GM06990 (cell line): ENCODE measurements around the gene TMEM41B.
A peak's percentile ranks its signal among the peaks of the same experiment; 100 is the strongest.

Source experiments
- DNase-seq: peaks from one replicate; pipeline ENCODE4 v3.0.0-alpha.2; 2011; ENCODE audit not compliant: insufficient read length; ENCODE audit errors: extremely low read depth
- H3K27me3 ChIP-seq: replicated peaks from 2 replicates; pipeline ENCODE4 v1.6.0; 2011; ENCODE audit warnings: low read length; ENCODE audit not compliant: control insufficient read depth, insufficient read depth
- H3K36me3 ChIP-seq: 2 replicates; pipeline ENCODE4 v1.5.1; 2011; ENCODE audit warnings: low read length; ENCODE audit not compliant: control insufficient read depth, insufficient read depth
- H3K4me3 ChIP-seq: replicated peaks from 2 replicates; pipeline ENCODE4 v1.5.1; 2011; ENCODE audit warnings: low read depth, mild to moderate bottlenecking, control low read depth, low read length
- TF ChIP-seq, protein P1 (sequence below): IDR thresholded peaks from 2 replicates; pipeline ENCODE4 v1.5.1; 2011; ENCODE audit warnings: low read length, control low read depth, mild to moderate bottlenecking, inconsistent platforms; ENCODE audit not compliant: insufficient read depth, poor library complexity, severe bottlenecking

TMEM41B gene

GRCh38 chr11:9285850-9286587, 28.4 kb downstream of the TMEM41B start:
- TF ChIP-seq, protein P1, sequence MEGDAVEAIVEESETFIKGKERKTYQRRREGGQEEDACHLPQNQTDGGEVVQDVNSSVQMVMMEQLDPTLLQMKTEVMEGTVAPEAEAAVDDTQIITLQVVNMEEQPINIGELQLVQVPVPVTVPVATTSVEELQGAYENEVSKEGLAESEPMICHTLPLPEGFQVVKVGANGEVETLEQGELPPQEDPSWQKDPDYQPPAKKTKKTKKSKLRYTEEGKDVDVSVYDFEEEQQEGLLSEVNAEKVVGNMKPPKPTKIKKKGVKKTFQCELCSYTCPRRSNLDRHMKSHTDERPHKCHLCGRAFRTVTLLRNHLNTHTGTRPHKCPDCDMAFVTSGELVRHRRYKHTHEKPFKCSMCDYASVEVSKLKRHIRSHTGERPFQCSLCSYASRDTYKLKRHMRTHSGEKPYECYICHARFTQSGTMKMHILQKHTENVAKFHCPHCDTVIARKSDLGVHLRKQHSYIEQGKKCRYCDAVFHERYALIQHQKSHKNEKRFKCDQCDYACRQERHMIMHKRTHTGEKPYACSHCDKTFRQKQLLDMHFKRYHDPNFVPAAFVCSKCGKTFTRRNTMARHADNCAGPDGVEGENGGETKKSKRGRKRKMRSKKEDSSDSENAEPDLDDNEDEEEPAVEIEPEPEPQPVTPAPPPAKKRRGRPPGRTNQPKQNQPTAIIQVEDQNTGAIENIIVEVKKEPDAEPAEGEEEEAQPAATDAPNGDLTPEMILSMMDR: no peak
- Histone ChIP-seq H3K36me3 (peaks cover 2% of the 10 kb centered on the region), H3K27me3 (no peaks in the 10 kb centered on the region), H3K4me3 (no peak overlapping the region)
- DNase-seq: no peak

DNA sequence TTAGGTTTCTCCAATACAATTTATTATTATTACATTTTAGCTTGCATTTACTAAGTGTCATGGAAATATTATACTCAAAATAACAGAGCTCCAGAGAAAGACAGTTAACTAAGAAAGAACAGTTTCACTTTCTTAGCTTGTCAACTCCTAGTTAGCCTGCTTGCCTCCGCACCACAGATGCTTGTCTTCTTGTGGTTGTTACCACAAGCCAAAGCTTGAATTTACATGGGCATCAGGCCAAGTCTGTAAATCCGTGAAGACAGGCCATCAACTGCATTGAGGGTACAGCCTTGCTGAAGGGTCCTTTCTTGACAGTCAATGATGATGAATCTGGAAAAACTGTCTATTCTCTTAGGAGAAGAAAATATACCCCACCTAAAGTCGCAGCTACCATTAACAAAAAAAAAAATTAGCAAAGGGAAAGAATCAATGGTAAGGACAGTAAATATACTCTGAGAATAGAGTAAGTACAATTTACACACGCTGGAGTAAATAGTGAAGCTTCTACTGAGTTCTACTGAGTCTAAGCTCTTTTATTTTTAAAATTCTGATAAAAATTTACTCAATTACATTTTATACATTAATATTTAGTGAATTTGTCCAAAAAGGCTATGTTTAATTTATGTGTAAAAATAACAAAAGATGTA, 33.6 kb downstream of the TMEM41B start:
- no peaks in the 10 kb centered on the region for H3K36me3 ChIP-seq
- peak; percentile 50 for DNase-seq
- H3K27me3 ChIP-seq: no peaks in the 10 kb centered on the region
- TF ChIP-seq, protein P1: no peak
- no peak overlapping the region for H3K4me3 ChIP-seq

DNA sequence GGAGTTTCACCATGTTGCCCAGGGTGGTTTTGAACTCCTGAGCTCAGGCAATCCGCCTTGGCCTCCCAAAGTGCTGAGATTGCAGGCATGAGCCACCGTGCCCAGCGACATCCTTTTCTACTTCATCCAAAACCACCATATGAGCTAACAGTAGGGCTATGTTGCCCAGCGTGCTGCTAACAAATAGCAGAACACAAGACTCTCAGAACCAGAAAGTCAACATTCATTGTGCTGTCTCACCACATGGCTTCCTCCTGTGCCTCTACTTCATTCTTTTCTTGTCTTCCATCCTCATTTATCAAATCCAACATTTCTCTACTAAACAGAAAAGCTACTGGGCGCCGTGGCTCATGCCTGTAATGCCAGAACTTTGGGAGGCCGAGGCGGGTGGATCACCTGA, 37.2 kb downstream of the TMEM41B start:
- TF ChIP-seq, protein P1: no peak

DNA sequence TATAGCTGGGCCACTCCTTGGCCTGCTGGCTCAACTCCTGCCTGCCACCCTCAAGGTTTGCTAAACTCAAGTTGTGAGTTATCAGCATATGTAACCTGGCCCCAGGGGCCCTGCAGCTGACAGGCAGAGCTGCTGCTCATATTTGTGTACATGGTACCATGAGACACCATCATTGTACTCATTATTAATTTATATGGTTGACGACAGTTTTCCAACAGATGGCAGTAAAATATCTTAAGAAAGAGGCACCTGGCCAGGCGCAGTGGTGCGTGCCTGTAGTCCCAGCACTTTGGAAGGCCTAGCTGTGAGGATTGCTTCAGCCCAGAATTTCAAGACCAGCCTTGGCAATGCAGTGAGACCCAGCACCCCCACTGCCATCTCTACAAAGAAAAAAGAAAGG, 37.8 kb downstream of the TMEM41B start:
- DNase-seq: no peak
- no peaks in the 10 kb centered on the region for H3K36me3 ChIP-seq
- H3K4me3 ChIP-seq: no peak overlapping the region
- TF ChIP-seq, protein P1: no peak
- no peaks in the 10 kb centered on the region for H3K27me3 ChIP-seq

More for the DNA sequence above, 37.2 kb downstream of the TMEM41B start:
- Histone ChIP-seq H3K36me3 (no peaks in the 10 kb centered on the region), H3K4me3 (no peak overlapping the region), H3K27me3 (no peaks in the 10 kb centered on the region)
- no peak for DNase-seq

GRCh38 chr11:9274499-9275258, 39.7 kb downstream of the TMEM41B start:
- Histone ChIP-seq H3K36me3 (no peaks in the 10 kb centered on the region), H3K4me3 (no peak overlapping the region), H3K27me3 (no peaks in the 10 kb centered on the region)
- TF ChIP-seq, protein P1: no peak
- DNase-seq: no peak
